Duodenal mucosa (tissue), 2 donors: ENCODE measurements around the gene SLC22A2.

Experiments
- H3K27ac ChIP-seq: one replicate; pipeline ENCODE4 v1.7.0; 2013; ENCODE audit warnings: low read depth, low read length
- H3K27me3 ChIP-seq, 2 donors: one replicate each; pipeline ENCODE4 v1.7.0; 2013; ENCODE audit warnings: low read length in 2 of 2, control low read depth in 1 of 2; ENCODE audit not compliant: insufficient read depth in 2 of 2, control insufficient read depth in 1 of 2
- H3K36me3 ChIP-seq, 2 donors: one replicate each; pipeline ENCODE4 v1.7.0; 2013; ENCODE audit warnings: low read length in 2 of 2, control low read depth in 1 of 2; ENCODE audit not compliant: insufficient read depth in 2 of 2, control insufficient read depth in 1 of 2
- H3K4me1 ChIP-seq, 2 donors: one replicate each; pipeline ENCODE4 v1.7.0; 2013; ENCODE audit warnings: low read length in 2 of 2, control low read depth in 1 of 2; ENCODE audit not compliant: insufficient read depth in 2 of 2, control insufficient read depth in 1 of 2
- H3K4me3 ChIP-seq, 2 donors: one replicate each; pipeline ENCODE4 v1.7.0; 2013; ENCODE audit warnings: low read length in 2 of 2, low read depth in 1 of 2
- H3K9ac ChIP-seq, 2 donors: one replicate each; pipeline ENCODE4 v1.7.0; 2013; ENCODE audit warnings: low read length in 2 of 2, low read depth in 1 of 2
- H3K9me3 ChIP-seq, 2 donors: one replicate each; pipeline ENCODE4 v1.7.0; 2013; ENCODE audit warnings: low read length in 2 of 2, control low read depth in 1 of 2; ENCODE audit not compliant: control insufficient read depth in 1 of 2

SLC22A2 gene

DNA sequence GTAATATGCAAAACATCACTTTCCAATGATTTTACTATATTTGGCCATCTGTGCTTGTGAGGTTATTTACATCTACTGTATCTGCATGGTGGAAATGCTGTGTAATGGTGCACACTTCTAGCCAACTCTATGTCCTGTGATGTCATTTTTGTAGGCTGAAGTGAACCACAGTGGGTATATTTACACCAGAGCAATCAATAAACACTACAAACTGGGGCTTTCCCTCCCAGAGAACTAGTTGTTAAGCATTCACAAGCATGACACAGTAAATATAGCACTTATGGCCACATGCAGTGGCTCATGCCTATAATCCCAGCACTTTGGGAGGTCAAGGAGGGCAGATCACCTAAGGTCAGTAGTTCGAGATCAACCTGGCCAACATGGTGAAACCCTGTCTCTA is 4.9 kb downstream of the SLC22A2 start:
- H3K4me3 ChIP-seq = no peak overlapping the region
- H3K4me1 ChIP-seq = peaks cover 4 to 7% of the 10 kb centered on the region in 2 donors
- H3K36me3 ChIP-seq = no peaks in the 10 kb centered on the region
- H3K27ac ChIP-seq = no peak overlapping the region
- H3K27me3 ChIP-seq = no peaks in the 10 kb centered on the region
- no peaks in the 10 kb centered on the region for H3K9me3 ChIP-seq
- no peak overlapping the region for H3K9ac ChIP-seq

DNA sequence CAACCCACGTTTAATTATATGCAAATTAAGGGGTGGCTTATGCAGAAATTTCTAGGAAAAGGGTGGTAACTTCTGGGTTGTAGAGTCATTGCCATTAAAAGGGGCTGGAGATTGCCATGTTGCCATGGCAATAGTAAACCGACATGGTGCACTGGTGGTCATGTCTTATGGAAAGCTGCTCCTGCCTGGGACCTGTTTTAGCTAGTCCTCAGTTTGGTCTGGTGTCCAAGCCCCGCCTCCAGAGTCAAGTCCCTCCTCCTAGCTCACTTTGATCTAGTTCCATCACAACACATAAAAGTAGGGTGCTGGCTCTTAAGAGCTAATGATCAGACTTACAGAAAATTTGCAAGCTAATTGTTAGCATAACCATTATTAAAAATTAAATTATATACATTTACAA is 5.3 kb downstream of the SLC22A2 start:
- no peaks in the 10 kb centered on the region for H3K27me3 ChIP-seq
- H3K4me3 ChIP-seq = no peak overlapping the region
- H3K4me1 ChIP-seq = peaks cover 4 to 7% of the 10 kb centered on the region in 2 donors
- H3K9me3 ChIP-seq = no peaks in the 10 kb centered on the region
- H3K9ac ChIP-seq = no peak overlapping the region
- H3K36me3 ChIP-seq = no peaks in the 10 kb centered on the region
- no peak overlapping the region for H3K27ac ChIP-seq

DNA sequence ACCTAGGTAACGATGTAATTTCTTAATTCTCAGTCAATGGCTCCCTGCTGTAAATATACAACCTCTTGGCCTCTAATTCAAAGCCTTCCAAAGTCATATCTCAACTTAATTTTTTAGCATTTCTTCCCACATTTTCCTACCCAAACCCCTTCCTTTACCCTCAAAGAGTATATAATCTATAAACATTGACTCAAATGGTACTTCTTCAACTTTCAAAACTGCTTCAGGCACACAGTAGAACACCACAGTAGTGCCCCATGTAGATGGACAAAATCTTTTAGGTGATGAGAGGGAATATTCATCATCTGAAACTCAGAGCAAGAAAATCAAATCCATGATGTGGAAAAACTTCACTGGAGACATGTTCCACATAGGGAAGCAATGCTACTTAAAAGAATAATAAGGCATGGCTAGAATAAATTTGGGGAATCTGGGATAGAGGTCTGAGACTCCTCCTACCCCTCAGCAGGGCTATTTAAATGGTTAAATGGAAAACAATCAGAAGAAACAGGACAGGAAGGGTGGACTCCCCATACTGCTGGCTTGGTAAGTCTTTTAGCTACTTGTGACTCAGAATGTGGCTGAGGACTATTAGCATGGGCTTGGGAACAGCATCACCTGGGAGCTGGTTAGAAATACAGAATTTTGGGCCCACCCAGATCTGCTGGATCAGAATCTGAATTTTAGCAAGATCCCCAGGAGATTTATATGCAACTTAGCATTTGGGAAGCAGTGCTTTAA is 6.4 kb downstream of the SLC22A2 start:
- H3K9ac ChIP-seq = no peak overlapping the region
- H3K27ac ChIP-seq = no peak overlapping the region
- no peak overlapping the region for H3K4me3 ChIP-seq
- peaks cover 4 to 7% of the 10 kb centered on the region in 2 donors for H3K4me1 ChIP-seq
- no peaks in the 10 kb centered on the region for H3K9me3 ChIP-seq
- no peaks in the 10 kb centered on the region for H3K36me3 ChIP-seq
- no peaks in the 10 kb centered on the region for H3K27me3 ChIP-seq

DNA sequence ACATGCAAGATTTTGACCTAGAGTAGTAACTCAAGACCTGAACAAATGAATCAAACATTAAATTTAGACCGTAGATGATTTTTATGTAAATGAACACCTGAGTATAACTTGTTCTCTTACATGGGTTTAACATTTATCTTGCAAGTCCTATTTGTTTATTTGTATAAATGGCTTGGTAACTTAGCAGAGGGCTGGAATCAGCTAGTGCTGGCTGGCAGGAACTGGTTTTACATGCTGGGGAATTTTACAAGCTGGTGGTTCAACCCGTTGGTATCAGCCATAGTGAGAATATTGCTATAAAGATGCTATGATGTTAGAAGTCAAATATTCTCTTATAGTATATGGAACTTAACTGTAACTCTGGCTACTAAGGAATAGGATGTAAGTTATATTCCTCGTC is 8.9 kb downstream of the SLC22A2 start:
- H3K27ac ChIP-seq = no peak overlapping the region
- no peak overlapping the region for H3K4me3 ChIP-seq
- H3K9me3 ChIP-seq = no peaks in the 10 kb centered on the region
- H3K27me3 ChIP-seq = no peaks in the 10 kb centered on the region
- H3K9ac ChIP-seq = no peak overlapping the region
- no peaks in the 10 kb centered on the region for H3K4me1 ChIP-seq
- no peaks in the 10 kb centered on the region for H3K36me3 ChIP-seq

DNA sequence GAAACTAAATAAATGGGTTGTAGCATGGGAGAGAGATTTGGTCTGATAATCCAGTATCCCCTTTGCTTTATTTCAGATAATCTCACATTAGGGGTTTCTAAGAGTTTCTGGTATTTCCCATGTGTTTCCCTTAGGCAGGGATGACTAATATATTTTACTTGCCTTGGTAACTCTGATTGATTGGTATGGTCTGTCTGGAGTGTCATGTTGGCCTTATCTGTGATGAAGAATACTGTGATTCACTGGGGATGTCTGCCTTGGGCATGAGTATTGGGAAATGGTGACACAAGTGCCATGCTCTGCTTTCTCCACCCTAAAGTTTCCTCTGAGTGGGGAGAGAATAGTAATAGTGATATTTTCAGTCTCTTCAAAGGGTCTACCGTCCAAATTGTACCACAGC is 10.1 kb downstream of the SLC22A2 start:
- no peaks in the 10 kb centered on the region for H3K36me3 ChIP-seq
- H3K27me3 ChIP-seq = no peaks in the 10 kb centered on the region
- no peaks in the 10 kb centered on the region for H3K9me3 ChIP-seq
- H3K4me1 ChIP-seq = no peaks in the 10 kb centered on the region
- H3K4me3 ChIP-seq = no peak overlapping the region
- no peak overlapping the region for H3K27ac ChIP-seq
- no peak overlapping the region for H3K9ac ChIP-seq

DNA sequence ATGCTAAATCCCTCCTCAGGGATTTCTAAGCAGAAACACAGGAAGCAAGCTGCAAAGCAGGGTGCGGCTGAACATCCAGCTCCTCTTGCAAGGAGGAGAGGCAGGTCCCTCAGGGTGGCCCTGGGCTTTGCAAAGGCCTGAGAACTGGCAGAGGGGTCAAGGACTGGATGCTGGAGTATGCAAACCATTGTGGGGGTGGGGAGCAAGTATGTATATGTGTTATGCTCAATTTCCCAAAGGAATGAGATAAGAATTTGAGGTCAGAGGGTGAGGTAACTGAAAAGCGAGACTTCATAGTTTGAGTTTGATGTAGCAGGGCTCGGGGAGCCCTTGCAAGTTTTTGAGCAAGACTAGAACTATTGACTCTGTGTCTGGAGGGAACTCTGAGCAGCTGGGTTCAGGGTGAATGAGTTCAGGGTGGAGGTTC is 11.2 kb downstream of the SLC22A2 start:
- Histone ChIP-seq H3K36me3 (no peaks in the 10 kb centered on the region), H3K9ac (no peak overlapping the region), H3K4me1 (no peaks in the 10 kb centered on the region), H3K27me3 (no peaks in the 10 kb centered on the region), H3K27ac (no peak overlapping the region), H3K9me3 (no peaks in the 10 kb centered on the region), H3K4me3 (no peak overlapping the region)

DNA sequence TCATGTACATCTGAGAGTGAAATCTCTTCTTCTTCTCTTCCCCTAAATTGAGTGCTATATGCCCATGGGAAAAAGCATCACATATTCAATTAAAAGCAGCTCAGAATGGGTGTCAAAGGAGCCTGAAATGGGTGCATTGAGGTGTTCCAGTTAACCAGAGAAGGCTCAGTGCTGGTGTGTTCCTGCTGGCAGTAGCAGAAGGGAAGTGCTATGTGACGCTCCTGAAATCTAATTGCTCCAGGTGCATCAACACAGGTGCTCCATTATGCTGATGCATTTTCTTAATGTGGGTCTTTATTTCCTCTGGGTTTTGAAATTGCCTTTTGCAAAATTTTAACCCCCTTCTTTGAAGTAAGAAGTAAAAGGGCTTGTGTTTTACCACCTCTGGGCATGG is 17.9 kb downstream of the SLC22A2 start:
- no peak overlapping the region for H3K27ac ChIP-seq
- H3K4me1 ChIP-seq = peaks cover 8 to 19% of the 10 kb centered on the region in 2 donors

DNA sequence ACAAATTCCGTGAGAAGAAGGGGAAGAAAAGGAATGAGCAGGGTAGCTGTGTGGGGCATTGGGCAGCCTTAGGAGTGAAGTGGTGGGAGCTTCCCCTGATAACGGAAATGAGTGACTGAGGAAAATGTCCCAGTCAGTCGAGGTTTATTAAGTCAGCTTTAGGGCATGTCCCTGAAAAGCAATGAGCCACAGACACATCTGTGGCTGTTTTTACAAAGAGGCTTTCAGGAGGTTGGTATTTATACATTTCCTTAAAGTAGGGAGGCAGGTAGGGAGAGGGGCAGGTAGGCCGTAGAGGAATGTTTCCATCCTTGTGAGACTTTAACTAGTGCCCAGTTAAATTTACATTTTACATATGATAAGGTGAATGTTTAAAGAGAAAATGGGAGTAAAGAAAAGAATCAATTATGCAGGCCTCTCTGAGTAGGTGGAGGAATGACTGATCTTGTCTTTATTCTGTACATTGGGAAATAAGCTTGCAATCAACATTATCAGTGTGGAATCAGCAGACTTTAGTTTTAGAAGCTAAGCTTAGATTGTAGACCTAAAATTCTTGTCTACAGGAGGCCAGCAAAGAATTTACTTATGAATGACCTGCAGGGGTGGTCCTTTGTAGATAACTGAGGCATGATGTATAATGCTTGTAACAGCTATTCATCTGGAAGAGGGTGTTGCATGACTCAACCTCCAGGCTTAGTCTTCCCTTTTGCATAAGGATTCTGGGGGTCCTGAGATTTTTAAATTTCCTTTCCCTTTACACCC is 18.5 kb downstream of the SLC22A2 start:
- no peaks in the 10 kb centered on the region for H3K36me3 ChIP-seq
- peaks cover 5% of the 10 kb centered on the region in 2 donors for H3K9me3 ChIP-seq
- no peak overlapping the region for H3K27ac ChIP-seq
- H3K27me3 ChIP-seq = no peaks in the 10 kb centered on the region
- no peak overlapping the region for H3K4me3 ChIP-seq
- H3K9ac ChIP-seq = no peak overlapping the region
- peaks cover 8 to 19% of the 10 kb centered on the region in 2 donors for H3K4me1 ChIP-seq

More for the DNA sequence above, 17.9 kb downstream of the SLC22A2 start:
- no peaks in the 10 kb centered on the region for H3K36me3 ChIP-seq
- no peak overlapping the region for H3K4me3 ChIP-seq
- H3K9ac ChIP-seq = no peak overlapping the region
- peaks cover 0 to 4% of the 10 kb centered on the region in 2 donors for H3K9me3 ChIP-seq
- no peaks in the 10 kb centered on the region for H3K27me3 ChIP-seq

DNA sequence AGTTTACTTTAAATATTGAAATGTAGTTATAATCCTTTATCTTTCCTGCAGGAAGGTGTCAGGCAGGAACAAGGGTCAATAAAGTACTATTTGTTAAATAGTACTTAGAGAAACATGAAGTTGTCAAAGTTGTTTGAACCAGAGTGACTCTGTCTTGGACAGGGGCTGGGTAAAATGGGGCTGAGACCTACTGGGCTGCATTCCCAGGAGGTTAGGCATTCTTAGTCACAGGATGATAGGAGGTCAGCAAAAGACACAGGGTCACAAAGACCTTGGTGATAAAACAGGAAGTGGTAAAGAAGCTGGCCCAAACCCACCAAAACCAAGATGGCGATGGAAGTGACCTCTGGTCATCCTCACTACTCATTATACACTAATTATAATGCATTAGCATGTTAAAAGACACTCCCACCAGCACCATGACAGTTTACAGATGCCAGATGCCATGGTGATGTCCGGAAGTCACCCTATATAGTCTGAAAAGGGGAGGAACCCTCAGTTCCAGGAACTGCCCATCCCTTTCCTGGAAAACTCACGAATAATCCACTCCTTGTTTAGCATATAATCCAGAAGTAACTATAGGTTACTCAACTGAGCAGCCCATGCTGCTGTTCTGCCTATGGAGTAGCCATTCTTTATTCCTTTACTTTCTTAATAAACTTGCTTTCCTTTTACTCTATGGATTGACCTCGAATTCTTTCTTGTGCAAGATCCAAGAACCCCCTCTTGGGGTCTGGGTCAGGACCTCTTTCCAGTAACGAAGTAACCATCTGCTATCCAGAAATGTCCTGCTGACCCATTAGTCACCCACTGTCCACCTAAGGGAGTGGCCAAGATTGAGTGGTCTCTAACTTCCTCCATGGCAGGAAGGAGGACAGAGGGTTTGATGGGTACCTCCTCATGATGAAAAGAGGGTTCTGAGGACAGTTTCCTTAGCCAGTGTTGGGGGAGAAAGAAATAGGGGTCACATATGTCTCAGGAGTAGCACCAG is 19.6 kb downstream of the SLC22A2 start:
- Histone ChIP-seq H3K9ac (no peak overlapping the region), H3K4me3 (no peak overlapping the region), H3K27ac (peak overlapping the region; percentile 45)

More for the DNA sequence above, 19.6 kb downstream of the SLC22A2 start:
- H3K9me3 ChIP-seq = peaks cover 5 to 6% of the 10 kb centered on the region in 2 donors
- peaks cover 8 to 19% of the 10 kb centered on the region in 2 donors for H3K4me1 ChIP-seq
- H3K36me3 ChIP-seq = no peaks in the 10 kb centered on the region
- no peaks in the 10 kb centered on the region for H3K27me3 ChIP-seq
